ENCODE data around the gene CLCN2. TPM values are rescaled to one million over a fixed set of nuclear protein-coding genes. Genes with fewer than 3 reads are reported as not detected.
A peak's percentile ranks its signal among the peaks of the same experiment; 100 is the strongest.

CLCN2 gene
- total RNA-seq, 1 donor from 2014 or later, result 9.0 TPM

- Histone ChIP-seq H3K79me2 (ENCODE audit: insufficient read depth, low read length) (peaks cover 23% of the 10 kb centered on the region), H4K20me1 (ENCODE audit: insufficient read depth, low read length) (peaks cover 40% of the 10 kb centered on the region), H3K36me3 (ENCODE audit: insufficient read depth, low read length) (peaks cover 15% of the 10 kb centered on the region), H3K4me3 (ENCODE audit: insufficient read depth, low read depth, low read length) (no peak overlapping the region), H3K4me1 (ENCODE audit: insufficient read depth, low read length) (peaks cover 29% of the 10 kb centered on the region), H3K9ac (ENCODE audit: low read length) (no peak overlapping the region), H3K27ac (ENCODE audit: low read depth, low read length) (no peak overlapping the region), H3K9me3 (ENCODE audit: insufficient read depth, low read depth, low read length) (no peaks in the 10 kb centered on the region), H3K4me2 (ENCODE audit: low read length) (peak overlapping the region; percentile 8), H2AFZ (ENCODE audit: low read depth, low read length) (no peak overlapping the region), H3K27me3 (ENCODE audit: insufficient read depth, low read length) (no peaks in the 10 kb centered on the region)
- H3K27ac Mint-ChIP-seq (ENCODE audit: unreplicated experiment), result no peak overlapping the region
- H3K4me1 Mint-ChIP-seq (ENCODE audit: low read depth, unreplicated experiment), result peaks cover 32% of the 10 kb centered on the region
- no peak for DNase-seq (ENCODE audit: low read depth)
- H3K27me3 Mint-ChIP-seq (ENCODE audit: low read depth, unreplicated experiment), result no peaks in the 10 kb centered on the region
- H3K9me3 Mint-ChIP-seq (ENCODE audit: unreplicated experiment), result no peaks in the 10 kb centered on the region
- TF ChIP-seq EZH2 (IDR thresholded peaks at IDR 0.05; ENCODE audit: insufficient read depth, low read length) (no peak), CTCF (IDR thresholded peaks at IDR 0.05; ENCODE audit: insufficient read depth, low read depth, low read length) (no peak)
- peaks cover 26% of the 10 kb centered on the region for H3K36me3 Mint-ChIP-seq (ENCODE audit: low read depth, unreplicated experiment)
- no peak overlapping the region for H3K4me3 Mint-ChIP-seq (ENCODE audit: unreplicated experiment)
- FAIRE-seq, result no peak
Observed at GRCh38 chr3:184368116-184368515, 6.7 kb upstream of the CLCN2 start.

- Histone ChIP-seq H3K4me3 (ENCODE audit: insufficient read depth, low read depth, low read length) (no peak overlapping the region), H3K27me3 (ENCODE audit: insufficient read depth, low read length) (no peaks in the 10 kb centered on the region), H3K9ac (ENCODE audit: low read length) (no peak overlapping the region), H3K36me3 (ENCODE audit: insufficient read depth, low read length) (peaks cover 15% of the 10 kb centered on the region), H3K4me1 (ENCODE audit: insufficient read depth, low read length) (peaks cover 27% of the 10 kb centered on the region), H3K79me2 (ENCODE audit: insufficient read depth, low read length) (peaks cover 23% of the 10 kb centered on the region), H4K20me1 (ENCODE audit: insufficient read depth, low read length) (peaks cover 40% of the 10 kb centered on the region), H3K4me2 (ENCODE audit: low read length) (no peak overlapping the region), H3K9me3 (ENCODE audit: insufficient read depth, low read depth, low read length) (no peaks in the 10 kb centered on the region), H3K27ac (ENCODE audit: low read depth, low read length) (no peak overlapping the region), H2AFZ (ENCODE audit: low read depth, low read length) (no peak overlapping the region)
- H3K27me3 Mint-ChIP-seq (ENCODE audit: low read depth, unreplicated experiment), result no peaks in the 10 kb centered on the region
- FAIRE-seq (no peak), DNase-seq (ENCODE audit: low read depth) (no peak)
- TF ChIP-seq CTCF (IDR thresholded peaks at IDR 0.05; ENCODE audit: insufficient read depth, low read depth, low read length) (no peak), EZH2 (IDR thresholded peaks at IDR 0.05; ENCODE audit: insufficient read depth, low read length) (no peak)
- H3K36me3 Mint-ChIP-seq (ENCODE audit: low read depth, unreplicated experiment), result peaks cover 26% of the 10 kb centered on the region
- no peaks in the 10 kb centered on the region for H3K9me3 Mint-ChIP-seq (ENCODE audit: unreplicated experiment)
- peak overlapping the region; percentile 45 for H3K4me3 Mint-ChIP-seq (ENCODE audit: unreplicated experiment)
- no peak overlapping the region for H3K27ac Mint-ChIP-seq (ENCODE audit: unreplicated experiment)
- peaks cover 24% of the 10 kb centered on the region for H3K4me1 Mint-ChIP-seq (ENCODE audit: low read depth, unreplicated experiment)
Observed at GRCh38 chr3:184366619-184367289, 5.3 kb upstream of the CLCN2 start.

Data from astrocyte (in vitro differentiated cells and primary cell).